Ovary (tissue), 3 donors: ENCODE data around the gene EYA2.
"Not testable (repeated sequence)": the region's sequence is repeated elsewhere in the genome, so short reads cannot be mapped to it uniquely, and the experiment has no call there.

Experiments used
- CTCF ChIP-seq, 3 donors: fragments of 450-650 bp in 2 of 3; fragments of 200-600 bp in 1 of 3; IDR thresholded peaks; one replicate each; pipeline versions ENCODE4 v1.5.1 to v1.8.0; 2016 to 2022; ENCODE audit warnings: antibody characterized with exemption in 3 of 3, mild to moderate bottlenecking in 1 of 3
- EP300 ChIP-seq: sonication (generic); formaldehyde crosslinking; IDR thresholded peaks from one replicate; pipeline ENCODE4 v1.6.1; 2017; ENCODE audit warnings: antibody characterized with exemption
- POLR2A ChIP-seq: fragments of 450-650 bp; IDR thresholded peaks from one replicate; pipeline ENCODE4 v1.6.1; 2017; ENCODE audit warnings: antibody characterized with exemption, mild to moderate bottlenecking, moderate library complexity
- donor health status: DM: no; HTN: no; CAD: no.

- not testable (repeated sequence) for TF ChIP-seq CTCF (IDR thresholded peaks at IDR 0.05); POLR2A; EP300
Observed at GRCh38 chr20:47206552-47206951, 311.9 kb downstream of the EYA2 start.
